ENCODE data around the gene LYRM1.

GRCh38 chr16:20946015-20946629, 45.6 kb downstream of the LYRM1 start:
- TF ChIP-seq CTCF (IDR thresholded peaks at IDR 0.05), result no peak
- no peak for TF ChIP-seq POLR2A (IDR thresholded peaks at IDR 0.05)

Data from breast epithelium (tissue), 3 donors.